ENCODE results near the gene CLSTN3.

CLSTN3 gene

GRCh38 chr12:7193674-7194073, 63.5 kb downstream of the CLSTN3 start:
- no peak for DNase-seq

DNA sequence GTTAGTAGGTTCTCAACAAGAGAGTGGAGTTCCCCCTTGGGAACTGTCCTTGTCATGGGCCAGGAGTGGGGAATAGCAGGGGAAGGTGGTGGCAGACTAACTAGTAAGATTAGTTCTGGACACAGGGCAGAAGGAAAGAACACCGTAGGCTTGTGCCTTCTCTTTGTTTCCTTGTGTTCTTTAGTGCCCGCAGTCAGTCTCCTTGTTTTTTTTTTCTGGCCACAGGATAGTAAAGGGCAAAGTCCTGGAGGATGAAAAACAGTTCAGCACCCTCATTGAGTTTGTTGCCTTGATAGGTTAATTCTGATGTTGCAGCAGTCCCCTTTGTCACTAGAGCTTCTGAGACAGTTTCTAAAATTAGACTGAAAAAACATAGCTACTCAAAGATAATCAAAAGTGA, 67.7 kb downstream of the CLSTN3 start:
- DNase-seq: no peak

DNA sequence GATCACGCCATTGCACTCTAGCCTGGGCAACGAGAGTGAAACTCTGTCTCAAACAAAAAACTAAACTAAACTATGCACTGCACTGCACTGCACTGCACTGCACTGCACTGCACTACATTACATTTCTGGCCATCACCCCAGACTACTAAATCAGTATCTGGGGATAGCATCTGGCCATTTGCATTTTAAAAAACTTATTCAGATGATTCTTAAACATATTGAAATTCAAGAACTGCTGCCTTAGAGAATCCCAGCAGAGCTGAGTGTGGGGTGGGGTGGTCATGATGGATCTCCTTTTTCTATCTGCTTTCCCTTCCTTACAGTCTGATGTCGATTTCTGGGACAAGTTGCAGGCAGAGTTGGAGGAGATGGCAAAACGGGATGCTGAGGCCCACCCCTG, 72.9 kb downstream of the CLSTN3 start:
- DNase-seq: no peak

DNA sequence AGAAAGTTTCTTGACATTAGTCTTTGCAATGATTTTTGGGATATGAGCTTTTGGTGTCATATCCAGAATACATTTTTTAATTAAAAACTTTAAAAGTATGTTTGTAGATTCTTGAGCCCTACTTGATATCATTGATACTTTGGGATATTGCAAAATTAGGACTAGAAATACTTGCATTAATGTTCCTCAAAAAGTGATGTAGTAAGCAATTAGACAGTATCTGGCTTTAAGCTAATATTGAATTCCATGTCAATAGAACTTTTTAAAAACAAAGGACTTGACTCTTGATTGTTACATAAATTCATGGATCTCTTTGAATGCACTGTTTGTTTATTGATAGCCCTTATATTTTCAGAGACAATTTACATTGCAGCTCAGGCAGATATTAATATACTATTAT, 74.9 kb downstream of the CLSTN3 start:
- DNase-seq: no peak

- no peak for DNase-seq
Observed at GRCh38 chr12:7206691-7207090, 76.5 kb downstream of the CLSTN3 start.

DNA sequence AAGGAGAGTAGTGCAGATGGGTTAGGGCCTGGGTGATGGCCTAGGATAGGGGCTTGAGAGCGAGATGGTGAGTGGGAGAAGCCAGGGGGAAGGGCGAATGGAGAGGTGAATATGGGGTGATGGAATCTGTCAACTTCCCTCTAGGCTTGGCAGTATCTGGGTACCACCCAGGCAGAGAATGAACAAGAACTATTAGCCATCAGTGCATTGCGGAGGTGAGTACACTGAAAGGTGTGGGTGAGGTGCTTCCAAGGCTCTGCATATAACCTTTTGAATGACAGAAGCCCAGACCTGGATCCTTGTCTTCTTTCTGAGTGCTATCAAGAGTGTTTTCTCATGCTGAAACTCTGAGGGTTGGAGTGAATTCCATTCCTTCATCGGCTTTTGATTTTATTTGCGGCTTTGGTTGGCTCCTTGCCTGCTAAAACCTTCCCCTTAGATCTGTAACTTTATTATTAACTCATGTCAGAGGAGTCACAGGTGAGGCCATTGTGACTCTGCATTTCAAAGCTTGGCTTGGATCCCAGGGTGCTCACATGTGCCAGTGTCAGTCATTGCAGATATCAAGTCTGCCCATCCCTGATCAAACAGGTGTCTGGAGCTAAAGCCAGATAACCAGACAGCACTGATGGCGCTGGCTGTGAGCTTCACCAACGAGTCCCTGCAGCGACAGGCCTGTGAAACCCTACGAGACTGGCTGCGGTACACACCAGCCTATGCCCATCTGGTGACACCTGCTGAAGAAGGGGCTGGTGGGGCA, 77.9 kb downstream of the CLSTN3 start:
- DNase-seq: no peak
